ENCODE data around the gene NKTR. TPM values are rescaled to one million over a fixed set of nuclear protein-coding genes. Genes with fewer than 3 reads are reported as not detected.
A peak's percentile ranks its signal among the peaks of the same experiment; 100 is the strongest.

The NKTR gene
- total and polyA plus RNA-seq, 7 experiments from 2014 or later: 10.9 to 275 (median 209) TPM

DNA sequence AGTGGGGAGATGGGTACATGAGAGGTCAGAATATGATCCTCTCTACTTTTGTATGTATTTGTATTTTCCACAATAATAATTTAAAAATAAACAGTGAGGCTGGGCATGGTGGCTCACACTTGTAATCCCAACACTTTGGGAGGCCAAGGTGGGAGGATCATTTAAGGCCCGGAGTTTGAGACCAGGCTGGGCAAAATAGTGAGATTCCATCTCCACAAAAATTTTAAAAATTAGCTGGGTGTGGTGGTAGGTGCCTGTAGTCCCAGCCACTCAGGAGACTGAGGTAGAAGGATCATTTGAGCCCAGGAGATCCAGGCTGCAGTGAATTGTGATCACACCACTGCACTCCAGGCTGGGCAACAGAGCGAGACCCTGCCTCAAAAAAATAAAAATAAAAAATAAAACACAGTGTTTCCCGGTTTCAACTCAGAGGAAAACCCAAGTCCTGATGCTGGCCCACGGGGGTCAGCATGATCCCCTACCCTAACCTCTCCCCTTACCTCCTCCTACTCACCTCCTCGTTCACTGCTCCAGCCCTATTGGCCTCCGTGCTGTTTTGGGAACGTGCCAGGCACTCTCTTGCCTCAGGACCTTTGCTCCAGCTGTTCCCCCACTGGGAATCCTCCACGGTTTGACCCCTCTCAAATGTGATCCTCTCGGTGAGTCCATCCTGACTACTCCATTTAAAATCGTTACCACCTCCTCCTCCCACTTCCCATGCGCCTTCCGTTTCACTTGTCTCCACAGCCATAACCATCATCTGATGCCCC, 82.0 kb downstream of the NKTR start:
- H3K36me3 Mint-ChIP-seq: peaks cover 0 to 18% (median 5%) of the 10 kb centered on the region in 5 donors
- Histone ChIP-seq H3K27me3 (ENCODE audit: control insufficient read depth in 2 of 2, insufficient read depth in 2 of 2, low read length in 2 of 2) (no peaks in the 10 kb centered on the region), H3K27ac (ENCODE audit: low read depth, low read length) (no peak overlapping the region), H3K4me3 (ENCODE audit: low read length) (no peak overlapping the region), H3K36me3 (ENCODE audit: control insufficient read depth in 2 of 3, insufficient read depth in 3 of 3, low read length in 3 of 3) (no peaks in the 10 kb centered on the region), H3K4me1 (ENCODE audit: control insufficient read depth in 2 of 2, insufficient read depth in 2 of 2, low read length in 2 of 2) (no peaks in the 10 kb centered on the region), H3K9me3 (ENCODE audit: control insufficient read depth in 2 of 3, low read length in 3 of 3) (no peaks in the 10 kb centered on the region)
- peaks cover 6 to 19% (median 9%) of the 10 kb centered on the region in 11 donors for H3K9me3 Mint-ChIP-seq
- ChIA-PET CTCF (no interaction called here), POLR2A (no interaction called here)
- intact Hi-C loops (cut with micrococcal nuclease): no loop called here
- ATAC-seq (no peak), DNase-seq (no peak)
- no peak overlapping the region for H3K4me3 Mint-ChIP-seq
- H3K4me1 Mint-ChIP-seq: peaks cover 0 to 6% (median 3%) of the 10 kb centered on the region in 7 donors
- H3K27me3 Mint-ChIP-seq: peaks cover 9 to 24% (median 17%) of the 10 kb centered on the region in 5 donors
- H3K27ac Mint-ChIP-seq: peak overlapping the region in 1 of 9 donors; percentile 1

DNA sequence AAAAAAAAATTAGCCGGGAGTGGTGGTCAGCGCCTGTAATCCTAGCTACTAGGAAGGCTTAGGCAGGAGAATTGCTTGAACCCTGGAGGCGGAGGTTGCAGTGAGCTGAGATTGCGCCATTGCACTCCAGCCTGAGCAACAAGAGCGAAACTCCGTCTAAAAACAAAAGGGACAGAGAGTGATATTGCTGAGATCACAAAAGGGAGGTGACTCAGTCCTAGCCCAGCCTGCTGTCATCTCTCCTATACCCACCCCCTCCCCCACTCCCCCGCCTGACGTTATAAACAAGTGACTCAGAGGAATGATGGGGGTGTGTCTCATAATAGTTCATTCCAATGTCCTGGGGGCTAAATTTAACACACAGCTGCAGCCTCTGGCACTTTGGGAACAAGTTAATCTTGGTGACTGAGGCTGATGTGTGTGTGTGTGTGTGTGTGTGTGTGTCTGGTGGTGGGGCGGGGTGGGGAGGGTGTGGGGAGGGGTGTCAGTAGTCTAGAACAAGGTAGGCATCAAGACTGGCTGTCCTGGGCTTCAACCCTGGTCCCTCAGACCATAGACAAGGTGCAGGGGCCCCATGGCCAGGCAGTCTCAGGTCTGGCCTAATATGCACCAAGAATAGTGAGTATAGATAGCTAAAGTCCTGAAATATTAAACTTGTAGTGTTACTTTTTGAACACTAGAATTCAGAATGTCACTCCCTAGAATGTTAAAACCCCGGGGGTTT, 83.6 kb downstream of the NKTR start:
- Mint-ChIP-seq H3K27me3 (peaks cover 9 to 24% (median 12%) of the 10 kb centered on the region in 5 donors), H3K27ac (no peak overlapping the region), H3K4me1 (peaks cover 0 to 6% (median 3%) of the 10 kb centered on the region in 7 donors), H3K9me3 (peaks cover 0 to 6% (median 1%) of the 10 kb centered on the region in 11 donors), H3K4me3 (no peak overlapping the region), H3K36me3 (peaks cover 0 to 6% (median 0%) of the 10 kb centered on the region in 5 donors)
- no peak for DNase-seq
- Histone ChIP-seq H3K27ac (ENCODE audit: low read depth, low read length) (no peak overlapping the region), H3K9me3 (ENCODE audit: control insufficient read depth in 2 of 3, low read length in 3 of 3) (no peaks in the 10 kb centered on the region), H3K27me3 (ENCODE audit: control insufficient read depth in 2 of 2, insufficient read depth in 2 of 2, low read length in 2 of 2) (no peaks in the 10 kb centered on the region), H3K4me3 (ENCODE audit: low read length) (no peak overlapping the region), H3K4me1 (ENCODE audit: control insufficient read depth in 2 of 2, insufficient read depth in 2 of 2, low read length in 2 of 2) (no peaks in the 10 kb centered on the region), H3K36me3 (ENCODE audit: control insufficient read depth in 2 of 3, insufficient read depth in 3 of 3, low read length in 3 of 3) (no peaks in the 10 kb centered on the region)
- intact Hi-C loops (cut with micrococcal nuclease): no loop called here
- ChIA-PET POLR2A (no interaction called here), CTCF (no interaction called here)
- ATAC-seq: peak; percentile 49

DNA sequence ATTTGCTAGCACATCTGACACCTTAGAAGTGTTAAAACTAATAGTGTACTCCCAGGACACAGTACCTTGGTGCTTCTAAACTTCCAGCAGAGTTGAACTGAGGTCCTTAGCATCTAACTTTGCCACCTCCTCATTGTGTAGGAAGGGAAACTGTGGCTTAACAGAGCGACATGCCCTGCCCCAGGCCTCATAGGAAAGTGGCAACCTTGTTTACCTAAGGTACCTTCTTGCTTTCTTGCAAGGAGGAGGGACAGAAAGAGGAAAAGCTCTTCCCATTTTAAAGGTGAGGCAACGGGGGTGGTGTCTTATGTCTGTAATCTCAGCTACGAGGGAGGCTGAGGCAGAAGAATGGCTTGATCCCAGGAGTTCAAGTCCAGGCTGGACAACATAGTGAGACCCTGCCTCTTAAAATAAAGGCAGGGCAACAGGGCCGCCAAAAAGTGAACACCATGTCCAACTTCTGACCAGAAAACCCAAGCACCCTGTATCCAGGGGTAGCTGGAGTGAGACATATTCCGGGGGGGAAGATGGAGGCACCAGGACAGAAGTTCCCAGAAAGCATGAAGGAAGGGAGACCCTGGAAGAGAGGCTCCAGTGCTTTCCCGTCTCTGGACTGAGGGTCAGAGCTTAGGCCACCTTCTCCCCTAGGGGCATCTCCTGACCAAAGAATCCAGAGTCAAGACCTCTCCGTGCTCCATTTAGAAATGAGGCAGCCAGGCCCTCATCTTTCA, 84.3 kb downstream of the NKTR start:
- intact Hi-C loops (cut with micrococcal nuclease): no loop called here
- no peak overlapping the region for H3K27ac ChIP-seq (ENCODE audit: low read depth, low read length)
- H3K4me3 ChIP-seq (ENCODE audit: low read length): no peak overlapping the region
- Mint-ChIP-seq H3K4me3 (no peak overlapping the region), H3K9me3 (peaks cover 0 to 5% (median 0%) of the 10 kb centered on the region in 11 donors), H3K27me3 (peaks cover 9 to 24% (median 12%) of the 10 kb centered on the region in 5 donors), H3K27ac (no peak overlapping the region), H3K36me3 (peaks cover 0 to 6% (median 0%) of the 10 kb centered on the region in 5 donors), H3K4me1 (peaks cover 0 to 6% (median 3%) of the 10 kb centered on the region in 7 donors)
- CTCF ChIA-PET: no interaction called here
- ATAC-seq (no peak), DNase-seq (no peak)
- no peaks in the 10 kb centered on the region for H3K9me3 ChIP-seq (ENCODE audit: control insufficient read depth in 2 of 3, low read length in 3 of 3)
- no peaks in the 10 kb centered on the region for H3K4me1 ChIP-seq (ENCODE audit: control insufficient read depth in 2 of 2, insufficient read depth in 2 of 2, low read length in 2 of 2)
- POLR2A ChIA-PET: no interaction called here
- H3K36me3 ChIP-seq (ENCODE audit: control insufficient read depth in 2 of 3, insufficient read depth in 3 of 3, low read length in 3 of 3): no peaks in the 10 kb centered on the region
- H3K27me3 ChIP-seq (ENCODE audit: control insufficient read depth in 2 of 2, insufficient read depth in 2 of 2, low read length in 2 of 2): no peaks in the 10 kb centered on the region

DNA sequence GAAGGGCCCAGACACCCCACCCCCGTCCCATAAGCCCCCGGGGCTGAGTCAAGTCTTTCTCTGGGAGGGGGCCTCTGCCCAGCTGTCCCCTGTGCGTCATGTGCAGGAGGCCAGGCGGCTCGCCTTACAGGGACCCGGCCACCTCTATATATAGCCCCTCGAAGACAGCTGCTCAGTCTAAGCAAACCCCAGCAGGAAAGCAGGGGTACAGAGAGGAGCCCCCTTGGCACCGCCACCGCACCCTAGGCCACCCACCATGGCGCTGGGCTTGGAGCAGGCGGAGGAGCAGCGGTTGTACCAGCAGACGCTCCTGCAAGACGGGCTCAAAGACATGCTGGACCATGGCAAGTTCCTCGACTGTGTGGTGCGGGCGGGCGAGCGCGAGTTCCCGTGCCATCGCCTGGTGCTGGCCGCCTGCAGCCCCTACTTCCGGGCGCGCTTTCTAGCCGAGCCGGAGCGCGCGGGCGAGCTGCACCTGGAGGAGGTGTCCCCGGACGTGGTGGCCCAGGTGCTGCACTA, 84.9 kb downstream of the NKTR start, which contains the start of gene KLHL40:
Gene KLHL40, plus strand, starts transcription at position 175 of the 519 bp plus-strand sequence. Its CDS starts 82 bp downstream, at position 257.
- ATAC-seq (no peak), DNase-seq (no peak)
- peaks cover 0 to 4% (median 0%) of the 10 kb centered on the region in 11 donors for H3K9me3 Mint-ChIP-seq
- CTCF ChIA-PET: no interaction called here
- H3K27ac Mint-ChIP-seq: no peak within 1 kb of the TSS
- Histone ChIP-seq H3K27ac (ENCODE audit: low read depth, low read length) (no peak within 1 kb of the TSS), H3K36me3 (ENCODE audit: control insufficient read depth in 2 of 3, insufficient read depth in 3 of 3, low read length in 3 of 3) (no peaks in the 10 kb centered on the region), H3K4me3 (ENCODE audit: low read length) (no peak within 1 kb of the TSS), H3K9me3 (ENCODE audit: control insufficient read depth in 2 of 3, low read length in 3 of 3) (no peaks in the 10 kb centered on the region), H3K27me3 (ENCODE audit: control insufficient read depth in 2 of 2, insufficient read depth in 2 of 2, low read length in 2 of 2) (no peaks in the 10 kb centered on the region), H3K4me1 (ENCODE audit: control insufficient read depth in 2 of 2, insufficient read depth in 2 of 2, low read length in 2 of 2) (no peaks in the 10 kb centered on the region)
- intact Hi-C loops (cut with micrococcal nuclease): no loop called here
- H3K4me3 Mint-ChIP-seq: peak within 1 kb of the TSS in 6 of 10 donors; percentile 28 to 55 (median 43)
- H3K27me3 Mint-ChIP-seq: peaks cover 9 to 24% (median 15%) of the 10 kb centered on the region in 5 donors
- POLR2A ChIA-PET: no interaction called here
- peaks cover 0 to 6% (median 0%) of the 10 kb centered on the region in 5 donors for H3K36me3 Mint-ChIP-seq
- peaks cover 0 to 6% (median 3%) of the 10 kb centered on the region in 7 donors for H3K4me1 Mint-ChIP-seq

DNA sequence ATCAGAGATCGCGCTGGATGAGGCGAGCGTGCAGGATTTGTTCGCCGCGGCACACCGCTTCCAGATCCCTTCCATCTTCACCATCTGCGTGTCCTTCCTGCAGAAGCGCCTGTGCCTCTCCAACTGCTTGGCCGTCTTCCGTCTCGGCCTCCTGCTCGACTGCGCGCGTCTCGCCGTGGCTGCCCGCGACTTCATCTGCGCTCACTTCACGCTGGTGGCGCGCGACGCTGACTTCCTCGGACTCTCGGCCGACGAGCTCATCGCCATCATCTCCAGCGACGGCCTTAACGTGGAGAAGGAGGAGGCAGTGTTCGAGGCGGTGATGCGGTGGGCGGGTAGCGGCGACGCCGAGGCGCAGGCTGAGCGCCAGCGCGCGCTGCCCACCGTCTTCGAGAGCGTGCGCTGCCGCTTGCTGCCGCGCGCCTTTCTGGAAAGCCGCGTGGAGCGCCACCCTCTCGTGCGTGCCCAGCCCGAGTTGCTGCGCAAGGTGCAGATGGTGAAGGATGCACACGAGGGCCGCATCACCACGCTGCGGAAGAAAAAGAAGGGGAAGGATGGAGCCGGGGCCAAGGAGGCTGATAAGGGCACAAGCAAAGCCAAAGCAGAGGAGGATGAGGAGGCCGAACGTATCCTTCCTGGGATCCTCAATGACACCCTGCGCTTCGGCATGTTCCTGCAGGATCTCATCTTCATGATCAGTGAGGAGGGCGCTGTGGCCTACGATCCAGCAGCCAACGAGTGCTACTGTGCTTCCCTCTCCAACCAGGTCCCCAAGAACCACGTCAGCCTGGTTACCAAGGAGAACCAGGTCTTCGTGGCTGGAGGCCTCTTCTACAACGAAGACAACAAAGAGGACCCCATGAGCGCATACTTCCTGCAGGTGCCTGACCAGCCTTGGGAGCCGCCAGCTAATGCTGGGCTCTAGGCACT, 85.7 kb downstream of the NKTR start:
- POLR2A ChIA-PET: no interaction called here
- DNase-seq (no peak), ATAC-seq (no peak)
- Histone ChIP-seq H3K36me3 (ENCODE audit: control insufficient read depth in 2 of 3, insufficient read depth in 3 of 3, low read length in 3 of 3) (no peaks in the 10 kb centered on the region), H3K4me1 (ENCODE audit: control insufficient read depth in 2 of 2, insufficient read depth in 2 of 2, low read length in 2 of 2) (no peaks in the 10 kb centered on the region), H3K9me3 (ENCODE audit: control insufficient read depth in 2 of 3, low read length in 3 of 3) (no peaks in the 10 kb centered on the region), H3K27me3 (ENCODE audit: control insufficient read depth in 2 of 2, insufficient read depth in 2 of 2, low read length in 2 of 2) (no peaks in the 10 kb centered on the region), H3K4me3 (ENCODE audit: low read length) (no peak overlapping the region), H3K27ac (ENCODE audit: low read depth, low read length) (no peak overlapping the region)
- H3K27ac Mint-ChIP-seq: no peak overlapping the region
- peaks cover 0 to 6% (median 3%) of the 10 kb centered on the region in 7 donors for H3K4me1 Mint-ChIP-seq
- H3K4me3 Mint-ChIP-seq: peak overlapping the region in 6 of 10 donors; percentile 28 to 55 (median 43)
- intact Hi-C loops (cut with micrococcal nuclease): no loop called here
- CTCF ChIA-PET: no interaction called here
- peaks cover 0 to 6% (median 0%) of the 10 kb centered on the region in 5 donors for H3K36me3 Mint-ChIP-seq
- H3K27me3 Mint-ChIP-seq: peaks cover 9 to 24% (median 15%) of the 10 kb centered on the region in 5 donors
- peaks cover 0 to 4% (median 0%) of the 10 kb centered on the region in 11 donors for H3K9me3 Mint-ChIP-seq

Measured in naive thymus-derived CD4-positive, alpha-beta T cell (primary cell).